ENCODE measurements around the gene CCDC28A. TPM values are rescaled to one million over a fixed set of nuclear protein-coding genes. Genes with fewer than 3 reads are reported as not detected.
"Not testable (repeated sequence)": the region's sequence is repeated elsewhere in the genome, so short reads cannot be mapped to it uniquely, and the experiment has no call there.

Gene CCDC28A
- polyA plus RNA-seq, result 10 to 100 TPM; 24.1 to 59.5 (median 36.9) TPM
- long read RNA-seq, donor 1, transcript CCDC28A-202 (6 exons, 1,505 nt), result major isoform, 16 of 34 reads
- long read RNA-seq, donor 1, partial matches to known transcripts, result 18 of 34 reads
- long read RNA-seq, donor 1, other reads (novel, unspliced or antisense), result 0 of 34 reads
- long read RNA-seq, donor 2, partial matches to known transcripts, result 0 of 3 reads
- long read RNA-seq, donor 2, other reads (novel, unspliced or antisense), result 0 of 3 reads
- long read RNA-seq, donor 3, transcript CCDC28A-202 (6 exons, 1,505 nt), result major isoform, 6 of 6 reads
- long read RNA-seq, donor 3, partial matches to known transcripts, result 0 of 6 reads
- long read RNA-seq, donor 3, other reads (novel, unspliced or antisense), result 0 of 6 reads
- long read RNA-seq, donor 4, result 0 reads
- long read RNA-seq, donor 5, partial matches to known transcripts, result 0 of 1 reads
- long read RNA-seq, donor 5, other reads (novel, unspliced or antisense), result 0 of 1 reads
- long read RNA-seq, donor 6, partial matches to known transcripts, result 0 of 3 reads
- long read RNA-seq, donor 6, other reads (novel, unspliced or antisense), result 0 of 3 reads
- long read RNA-seq, donor 7, partial matches to known transcripts, result 6 of 10 reads
- long read RNA-seq, donor 7, other reads (novel, unspliced or antisense), result 0 of 10 reads
- long read RNA-seq, donor 8, result 0 reads
- long read RNA-seq, donor 9, partial matches to known transcripts, result 0 of 2 reads
- long read RNA-seq, donor 9, other reads (novel, unspliced or antisense), result 0 of 2 reads
- long read RNA-seq, donor 10, partial matches to known transcripts, result 0 of 3 reads
- long read RNA-seq, donor 10, other reads (novel, unspliced or antisense), result 0 of 3 reads

DNA sequence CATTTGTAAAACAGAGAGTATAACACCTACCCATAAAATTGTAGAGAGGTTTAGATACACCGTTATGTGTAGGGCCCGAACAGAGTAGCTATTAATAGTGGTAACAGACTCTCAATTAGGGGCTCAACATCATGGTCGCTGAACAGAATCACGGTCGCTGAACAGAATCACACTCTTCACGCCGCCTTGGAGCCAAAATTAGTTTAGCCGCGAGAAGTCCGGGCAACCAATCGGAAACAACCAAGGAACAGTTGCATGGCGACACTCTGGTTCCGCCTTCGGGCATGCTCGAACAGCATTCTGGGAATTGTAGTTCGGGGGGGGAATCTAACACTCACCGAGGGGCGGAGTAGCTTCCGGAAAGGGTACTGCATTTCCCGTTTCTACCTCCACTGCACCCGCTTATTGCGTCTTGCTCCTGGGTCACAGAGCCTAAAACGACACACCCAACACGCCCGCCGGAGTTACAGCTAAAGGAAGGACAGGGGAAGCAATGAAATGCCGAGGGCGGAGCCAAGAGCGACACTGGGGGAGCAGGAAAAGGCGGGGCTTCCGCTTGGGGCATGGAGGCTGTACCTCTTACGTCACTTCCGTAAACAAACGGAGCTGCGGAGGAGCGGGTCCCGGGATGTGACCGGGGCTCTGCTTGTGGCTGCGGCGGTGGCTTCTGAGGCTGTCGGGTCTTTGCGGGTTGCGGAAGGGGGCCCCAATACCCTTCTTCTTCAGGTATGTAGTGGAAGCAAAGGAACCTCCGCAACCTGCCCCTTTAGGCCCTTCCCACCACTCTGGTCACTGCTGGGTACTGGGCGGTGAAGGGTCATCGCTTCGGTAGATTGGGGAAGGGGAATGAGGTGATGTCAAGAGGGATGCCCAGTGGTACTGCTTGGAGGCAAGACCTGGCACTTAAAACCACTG, at the start of gene CCDC28A:
TSS of gene CCDC28A (plus strand) at position 593 of the 915 bp plus-strand sequence. CDS start 2,352 bp downstream, outside the sequence.
- DNase-seq (peak; percentile 97 to 98), FAIRE-seq (no peak)
- H3K4me3 ChIP-seq (ENCODE audit: low read depth in 1 of 3, low read length in 3 of 3), result peak within 1 kb of the TSS; percentile 58 to 77 (median 75)
- H3K27ac ChIP-seq (ENCODE audit: low read depth in 1 of 3, low read length in 2 of 3), result peak within 1 kb of the TSS; percentile 92 to 99 (median 98)
- peaks cover 0 to 2% (median 0%) of the 10 kb centered on the region in 3 donors for H3K36me3 ChIP-seq (ENCODE audit: control insufficient read depth in 3 of 3, insufficient read depth in 2 of 3, low read depth in 1 of 3, low read length in 3 of 3)
- H3K27me3 ChIP-seq (ENCODE audit: control insufficient read depth in 3 of 3, insufficient read depth in 3 of 3, low read length in 3 of 3), result no peaks in the 10 kb centered on the region
- H3K4me1 ChIP-seq (ENCODE audit: control insufficient read depth in 3 of 3, insufficient read depth in 2 of 3, low read depth in 1 of 3, low read length in 2 of 3), result peaks cover 1 to 10% (median 2%) of the 10 kb centered on the region in 3 donors
- H3K9me3 ChIP-seq (ENCODE audit: control insufficient read depth in 2 of 2, insufficient read depth in 1 of 2, low read depth in 1 of 2, low read length in 1 of 2), result no peaks in the 10 kb centered on the region
- 0 to 1% (median 0%) methylated on average over 47 of the region's 47 CpGs for WGBS, 3 donors

DNA sequence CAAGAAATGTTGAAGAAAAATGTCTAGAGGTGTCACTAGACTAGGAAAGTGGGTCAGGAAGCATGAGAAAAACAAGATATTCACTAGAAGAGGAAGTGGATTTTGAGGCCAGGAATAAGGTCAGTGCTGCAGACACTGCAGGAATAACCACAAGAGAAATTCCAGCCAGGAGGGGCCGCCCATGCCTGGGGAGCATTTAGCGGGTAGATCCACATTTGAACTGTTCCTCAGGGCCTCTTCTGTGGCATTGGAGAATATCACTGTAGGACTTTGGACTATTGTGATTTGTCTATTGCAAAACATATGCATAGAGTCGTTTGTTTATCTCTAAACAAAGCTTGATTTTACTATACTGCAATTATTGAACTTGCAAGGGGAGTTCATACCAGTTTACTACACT, 49.6 kb upstream of the CCDC28A start:
- Histone ChIP-seq H3K27me3 (ENCODE audit: control insufficient read depth in 3 of 3, insufficient read depth in 3 of 3, low read length in 3 of 3) (no peaks in the 10 kb centered on the region), H3K36me3 (ENCODE audit: control insufficient read depth in 3 of 3, insufficient read depth in 2 of 3, low read depth in 1 of 3, low read length in 3 of 3) (no peaks in the 10 kb centered on the region), H3K4me3 (ENCODE audit: low read depth in 1 of 3, low read length in 3 of 3) (no peak overlapping the region), H3K27ac (ENCODE audit: low read depth in 1 of 3, low read length in 2 of 3) (no peak overlapping the region), H3K9me3 (ENCODE audit: control insufficient read depth in 2 of 2, insufficient read depth in 1 of 2, low read depth in 1 of 2, low read length in 1 of 2) (no peaks in the 10 kb centered on the region), H3K4me1 (ENCODE audit: control insufficient read depth in 3 of 3, insufficient read depth in 2 of 3, low read depth in 1 of 3, low read length in 2 of 3) (peaks cover 0 to 4% (median 4%) of the 10 kb centered on the region in 3 donors)
- WGBS, 3 donors, result 41 to 45% (median 45%) methylated on average over 3 of the region's 3 CpGs
- DNase-seq (peak; percentile 17 to 40), FAIRE-seq (no peak)

DNA sequence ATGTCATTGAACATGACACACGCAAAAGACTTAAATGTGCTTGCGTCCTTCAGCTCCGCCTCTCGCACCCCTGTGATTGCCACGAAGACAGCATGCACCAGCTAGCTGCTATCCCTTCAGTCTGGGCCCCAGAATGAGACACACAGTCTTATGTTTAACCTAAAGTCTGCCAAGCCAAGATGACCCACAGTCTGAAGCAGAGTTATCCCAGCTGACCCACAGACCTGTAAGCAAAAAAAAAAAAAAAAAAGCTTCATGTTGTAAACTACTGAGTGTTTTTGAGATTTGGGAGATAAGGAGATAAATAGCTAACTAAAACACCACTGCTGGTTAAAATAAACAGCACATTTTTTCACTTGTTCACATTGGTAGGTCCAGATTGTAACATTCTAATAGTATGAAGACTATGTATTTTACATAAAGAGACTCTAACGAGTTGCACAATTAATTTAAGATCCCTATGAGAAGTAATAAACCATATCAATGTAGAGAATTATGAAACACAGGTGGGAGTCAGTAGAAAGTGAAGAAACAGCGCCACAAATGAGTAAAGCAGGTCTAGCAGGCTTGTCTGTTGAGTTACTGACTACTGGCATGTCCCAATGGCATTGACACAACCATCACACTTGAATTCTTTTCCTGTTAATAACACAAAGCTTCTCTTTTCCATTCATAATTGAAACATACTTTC, 47.4 kb upstream of the CCDC28A start:
- Histone ChIP-seq H3K4me1 (ENCODE audit: control insufficient read depth in 3 of 3, insufficient read depth in 2 of 3, low read depth in 1 of 3, low read length in 2 of 3) (peaks cover 0 to 4% (median 4%) of the 10 kb centered on the region in 3 donors), H3K4me3 (ENCODE audit: low read depth in 1 of 3, low read length in 3 of 3) (no peak overlapping the region), H3K36me3 (ENCODE audit: control insufficient read depth in 3 of 3, insufficient read depth in 2 of 3, low read depth in 1 of 3, low read length in 3 of 3) (no peaks in the 10 kb centered on the region), H3K27me3 (ENCODE audit: control insufficient read depth in 3 of 3, insufficient read depth in 3 of 3, low read length in 3 of 3) (no peaks in the 10 kb centered on the region), H3K27ac (ENCODE audit: low read depth in 1 of 3, low read length in 2 of 3) (no peak overlapping the region), H3K9me3 (ENCODE audit: control insufficient read depth in 2 of 2, insufficient read depth in 1 of 2, low read depth in 1 of 2, low read length in 1 of 2) (peaks cover 0 to 9% of the 10 kb centered on the region in 2 donors)
- DNase-seq (no peak), FAIRE-seq (no peak)
- WGBS, 3 donors, result 80 to 91% (median 88%) methylated on average over 7 of the region's 7 CpGs

DNA sequence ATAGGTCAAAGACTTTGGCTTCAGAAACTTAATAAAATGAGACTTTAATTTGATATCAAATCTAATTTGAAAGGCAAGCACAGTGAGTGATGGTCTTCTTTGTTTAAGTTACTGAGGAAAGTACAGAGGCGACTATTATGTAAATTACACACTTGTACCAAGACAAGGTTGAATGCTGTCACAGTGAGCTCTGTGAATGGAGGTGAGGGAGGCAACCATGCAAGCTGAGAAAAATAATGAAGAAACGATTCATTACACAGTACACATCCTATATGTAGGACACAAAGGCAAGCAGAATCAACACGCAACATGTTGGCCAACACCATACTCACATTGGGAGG, 46.8 kb upstream of the CCDC28A start:
- H3K27ac ChIP-seq (ENCODE audit: low read depth in 1 of 3, low read length in 2 of 3), result no peak overlapping the region
- H3K27me3 ChIP-seq (ENCODE audit: control insufficient read depth in 3 of 3, insufficient read depth in 3 of 3, low read length in 3 of 3), result no peaks in the 10 kb centered on the region
- FAIRE-seq (no peak), DNase-seq (no peak)
- peaks cover 0 to 4% (median 4%) of the 10 kb centered on the region in 3 donors for H3K4me1 ChIP-seq (ENCODE audit: control insufficient read depth in 3 of 3, insufficient read depth in 2 of 3, low read depth in 1 of 3, low read length in 2 of 3)
- no peaks in the 10 kb centered on the region for H3K36me3 ChIP-seq (ENCODE audit: control insufficient read depth in 3 of 3, insufficient read depth in 2 of 3, low read depth in 1 of 3, low read length in 3 of 3)
- H3K9me3 ChIP-seq (ENCODE audit: control insufficient read depth in 2 of 2, insufficient read depth in 1 of 2, low read depth in 1 of 2, low read length in 1 of 2), result peaks cover 0 to 10% of the 10 kb centered on the region in 2 donors
- WGBS, 3 donors, result 87 to 90% (median 88%) methylated on average over 3 of the region's 3 CpGs
- no peak overlapping the region for H3K4me3 ChIP-seq (ENCODE audit: low read depth in 1 of 3, low read length in 3 of 3)

DNA sequence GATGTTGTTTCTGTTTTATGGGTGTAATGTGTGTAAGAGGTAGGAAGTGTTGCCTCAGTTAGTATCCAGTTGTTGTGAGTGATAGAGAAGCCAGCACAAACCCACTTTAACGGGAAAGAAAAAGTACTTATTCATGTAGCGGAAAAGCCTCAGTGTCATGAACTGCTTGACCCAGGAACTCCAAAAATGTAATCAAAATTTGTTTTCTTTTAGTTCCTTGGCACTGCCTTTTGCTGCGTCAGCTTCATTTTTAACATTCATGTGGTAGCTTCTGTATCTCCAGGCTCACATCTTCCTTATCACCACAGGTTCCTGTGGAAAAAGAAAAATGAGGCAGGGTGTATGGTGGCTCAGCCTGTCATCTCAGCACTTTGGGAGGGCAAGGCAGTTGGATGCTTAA, 46.4 kb upstream of the CCDC28A start:
- Histone ChIP-seq H3K4me3 (ENCODE audit: low read depth in 1 of 3, low read length in 3 of 3) (no peak overlapping the region), H3K4me1 (ENCODE audit: control insufficient read depth in 3 of 3, insufficient read depth in 2 of 3, low read depth in 1 of 3, low read length in 2 of 3) (peaks cover 0 to 4% (median 4%) of the 10 kb centered on the region in 3 donors), H3K36me3 (ENCODE audit: control insufficient read depth in 3 of 3, insufficient read depth in 2 of 3, low read depth in 1 of 3, low read length in 3 of 3) (no peaks in the 10 kb centered on the region), H3K27me3 (ENCODE audit: control insufficient read depth in 3 of 3, insufficient read depth in 3 of 3, low read length in 3 of 3) (no peaks in the 10 kb centered on the region), H3K27ac (ENCODE audit: low read depth in 1 of 3, low read length in 2 of 3) (no peak overlapping the region), H3K9me3 (ENCODE audit: control insufficient read depth in 2 of 2, insufficient read depth in 1 of 2, low read depth in 1 of 2, low read length in 1 of 2) (peaks cover 0 to 10% of the 10 kb centered on the region in 2 donors)
- no peak for FAIRE-seq
- DNase-seq, result no peak
- 74 to 93% (median 85%) methylated on average over 3 of the region's 3 CpGs for WGBS, 3 donors

DNA sequence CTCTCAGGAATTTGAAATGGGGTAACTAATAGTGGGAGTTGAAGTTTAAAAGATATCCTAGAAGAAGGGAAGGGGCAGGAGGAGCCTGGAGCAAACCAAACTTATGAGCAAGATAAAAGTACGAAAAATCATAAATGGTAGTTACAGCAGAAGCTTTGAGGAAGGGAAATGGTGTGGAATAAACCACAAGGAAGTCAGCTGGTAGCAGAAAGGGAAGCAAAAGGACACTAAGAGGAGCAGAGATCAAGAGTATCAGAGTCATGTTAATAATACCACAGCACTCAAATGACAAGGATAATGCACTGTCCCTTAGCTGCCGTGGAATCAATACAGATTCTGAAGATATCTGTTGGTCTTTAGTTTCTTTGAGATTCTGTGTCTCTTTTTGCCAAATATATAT, 44.9 kb upstream of the CCDC28A start:
- no peak overlapping the region for H3K27ac ChIP-seq (ENCODE audit: low read depth in 1 of 3, low read length in 2 of 3)
- H3K9me3 ChIP-seq (ENCODE audit: control insufficient read depth in 2 of 2, insufficient read depth in 1 of 2, low read depth in 1 of 2, low read length in 1 of 2), result peaks cover 0 to 10% of the 10 kb centered on the region in 2 donors
- H3K4me3 ChIP-seq (ENCODE audit: low read depth in 1 of 3, low read length in 3 of 3), result no peak overlapping the region
- H3K4me1 ChIP-seq (ENCODE audit: control insufficient read depth in 3 of 3, insufficient read depth in 2 of 3, low read depth in 1 of 3, low read length in 2 of 3), result peaks cover 0 to 4% (median 4%) of the 10 kb centered on the region in 3 donors
- FAIRE-seq, result no peak
- DNase-seq, result no peak
- H3K36me3 ChIP-seq (ENCODE audit: control insufficient read depth in 3 of 3, insufficient read depth in 2 of 3, low read depth in 1 of 3, low read length in 3 of 3), result no peaks in the 10 kb centered on the region
- WGBS, 3 donors, result 60 to 76% (median 61%) methylated on average over 2 of the region's 2 CpGs
- H3K27me3 ChIP-seq (ENCODE audit: control insufficient read depth in 3 of 3, insufficient read depth in 3 of 3, low read length in 3 of 3), result no peaks in the 10 kb centered on the region

DNA sequence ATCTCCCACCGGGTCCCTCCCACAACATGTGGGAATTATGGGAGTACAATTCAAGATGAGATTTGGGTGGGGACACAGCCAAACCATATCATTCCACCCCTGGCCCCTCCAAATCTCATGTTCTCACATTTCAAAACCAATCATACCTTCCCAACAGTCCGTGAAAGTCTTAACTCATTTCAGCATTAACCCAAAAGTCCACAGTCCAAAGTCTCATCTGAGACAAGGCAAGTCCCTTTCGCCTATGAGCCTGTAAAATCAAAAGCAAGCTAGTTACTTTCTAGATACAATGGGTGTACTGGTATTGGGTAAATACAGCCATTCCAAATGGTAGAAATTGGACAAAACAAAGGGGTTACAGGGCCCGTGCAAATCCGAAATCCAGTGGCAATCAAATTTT, 43.5 kb upstream of the CCDC28A start:
- H3K4me3 ChIP-seq (ENCODE audit: low read depth in 1 of 3, low read length in 3 of 3); H3K36me3 ChIP-seq (ENCODE audit: control insufficient read depth in 3 of 3, insufficient read depth in 2 of 3, low read depth in 1 of 3, low read length in 3 of 3): not testable (repeated sequence)
- 52 to 82% (median 54%) methylated on average over 5 of the region's 5 CpGs for WGBS, 3 donors

More for the DNA sequence above, 43.5 kb upstream of the CCDC28A start:
- not testable (repeated sequence) for FAIRE-seq; H3K27ac ChIP-seq (ENCODE audit: low read depth in 1 of 3, low read length in 2 of 3); DNase-seq; H3K4me1 ChIP-seq (ENCODE audit: control insufficient read depth in 3 of 3, insufficient read depth in 2 of 3, low read depth in 1 of 3, low read length in 2 of 3); H3K27me3 ChIP-seq (ENCODE audit: control insufficient read depth in 3 of 3, insufficient read depth in 3 of 3, low read length in 3 of 3)
- H3K9me3 ChIP-seq (ENCODE audit: control insufficient read depth in 2 of 2, insufficient read depth in 1 of 2, low read depth in 1 of 2, low read length in 1 of 2), result peaks cover 0 to 10% of the 10 kb centered on the region in 2 donors
